K562 (cell line): Measurements from ENCODE around the gene SPATC1L. TPM values are rescaled to one million over a fixed set of nuclear protein-coding genes. Genes with fewer than 3 reads are reported as not detected.

Experiments used
- CEBPZ ChIP-seq: fragments of 150-350 bp; IDR thresholded peaks from 2 replicates; pipeline ENCODE4 v1.6.1; 2014; ENCODE audit warnings: low read depth, mild to moderate bottlenecking, low read length, borderline replicate concordance
- CGGBP1 ChIP-seq: fragments of 250-450 bp; sonication (Bioruptor Pico); IDR thresholded peaks from 2 replicates; pipeline ENCODE4 v1.9.0; 2021; ENCODE audit warnings: mild to moderate bottlenecking
- DNMT1 ChIP-seq: fragments of 450-650 bp; IDR thresholded peaks from 2 replicates; pipeline ENCODE4 v1.6.1; 2016; ENCODE audit warnings: antibody characterized with exemption, mild to moderate bottlenecking
- HIVEP1 ChIP-seq: fragments of 250-450 bp; sonication (Bioruptor Pico); IDR thresholded peaks from 2 replicates; pipeline ENCODE4 v1.4.0; 2020; ENCODE audit warnings: mild to moderate bottlenecking
- KDM4B ChIP-seq, 2 experiments: fragments of 450-650 bp in 1 of 2; sonication (generic) in 1 of 2; IDR thresholded peaks; 2 replicates each; pipeline ENCODE4 v1.6.1; 2016 to 2017; ENCODE audit warnings: borderline replicate concordance in 2 of 2, antibody characterized with exemption in 1 of 2, low read depth in 1 of 2, mild to moderate bottlenecking in 1 of 2
- MCM3 ChIP-seq: fragments of 450-650 bp; IDR thresholded peaks from 2 replicates; pipeline ENCODE4 v1.6.1; 2016
- MTF1 ChIP-seq: fragments of 250-450 bp; sonication (Bioruptor Pico); IDR thresholded peaks from 2 replicates; pipeline ENCODE4 v1.9.0; 2021; ENCODE audit warnings: moderate library complexity, mild to moderate bottlenecking, inconsistent platforms, borderline replicate concordance
- POLR2A ChIP-seq: fragments of 450-650 bp; conservative IDR thresholded peaks from 2 replicates; pipeline ENCODE4 v1.6.1; 2016
- POLR2G ChIP-seq: fragments of 200-400 bp; formaldehyde crosslinking; IDR thresholded peaks from 2 replicates; pipeline ENCODE4 v1.6.1; 2017; ENCODE audit warnings: low read depth, mild to moderate bottlenecking, antibody characterized with exemption, low read length, moderate library complexity
- RBM39 ChIP-seq: fragments of 200-400 bp; formaldehyde crosslinking; optimal IDR thresholded peaks from 2 replicates; pipeline ENCODE3; 2018; ENCODE audit warnings: low read depth, low read length
- SMAD1 ChIP-seq: fragments of 150-350 bp; IDR thresholded peaks from 2 replicates; pipeline ENCODE4 v1.6.1; 2014; ENCODE audit warnings: low read length, low read depth; ENCODE audit not compliant: partially characterized antibody
- TCF3 ChIP-seq: sonication (generic); formaldehyde crosslinking; IDR thresholded peaks from 2 replicates; pipeline ENCODE4 v1.4.0; 2020; ENCODE audit warnings: mild to moderate bottlenecking, missing genetic modification reagents
- THRB ChIP-seq: fragments of 450-650 bp; formaldehyde crosslinking; conservative IDR thresholded peaks from 2 replicates; pipeline ENCODE4 v1.4.0; 2022; ENCODE audit warnings: mild to moderate bottlenecking, missing genetic modification characterization
- ZNF444 ChIP-seq: fragments of 250-450 bp; sonication (Bioruptor Pico); IDR thresholded peaks from 2 replicates; pipeline ENCODE4 v1.4.0; 2020; ENCODE audit warnings: mild to moderate bottlenecking, moderate library complexity
- ZNF518B ChIP-seq: fragments of 250-450 bp; sonication (Bioruptor Pico); IDR thresholded peaks from 2 replicates; pipeline ENCODE4 v1.5.0; 2021; ENCODE audit warnings: mild to moderate bottlenecking, moderate library complexity
- ZNF586 ChIP-seq: fragments of 450-650 bp; formaldehyde crosslinking; conservative IDR thresholded peaks from 2 replicates; pipeline ENCODE4 v1.4.0; 2020; ENCODE audit warnings: mild to moderate bottlenecking, moderate library complexity
- polyA plus RNA-seq, 8 experiments: library from polyadenylated mRNA; depleted of rRNA in 4 of 8; stranded (reverse) in 5 of 8; unstranded in 3 of 8; fragments of >200 nt; fragmentation: Nextera tagmentation in 2 of 8; fragmentation: Illumina TruSeq in 1 of 8; extraction: Ambion mirVana in 2 of 8; extraction: Trizol in 1 of 8; gene quantifications; 2 replicates each; pipeline versions ENCODE4 v1.2.1 to v1.2.3, GENCODE V29; 2011 to 2014; ENCODE audit warnings: inconsistent platforms in 1 of 8, missing spikeins in 1 of 8
- total RNA-seq, 7 experiments: library from RNA; depleted of rRNA in 6 of 7; stranded (reverse); fragments of >200 nt in 6 of 7; fragmentation: Illumina TruSeq in 2 of 7; extraction: Trizol in 2 of 7; gene quantifications; 2 replicates each; pipeline versions ENCODE4 v1.2.1 to v1.2.3, GENCODE V29; 2011 to 2021; ENCODE audit warnings: low replicate concordance in 1 of 7
- TF ChIP-seq, protein P1 (sequence below): fragments of 450-650 bp; formaldehyde crosslinking; IDR thresholded peaks from 2 replicates; pipeline ENCODE4 v1.4.0; 2020; ENCODE audit warnings: mild to moderate bottlenecking, moderate library complexity

The SPATC1L gene
- total and polyA plus RNA-seq, 9 of the 15 experiments (the other 6 are each of a cell fraction or from before 2014, with no cell fraction given), result 0.14 to 121 (median 34.0) TPM; not detected in 1

- TF ChIP-seq CEBPZ (no peak), POLR2G (peak; percentile 66), SMAD1 (no peak), HIVEP1 (CRISPR knock-in tag) (no peak), MTF1 (CRISPR knock-in tag) (0 out of 2 replicates have a peak, but pooled peaks have one; percentile 41), TCF3 (no peak), ZNF518B (no peak), DNMT1 (no peak), KDM4B (IDR thresholded peaks at IDR 0.05; ENCODE audit: borderline replicate concordance in 2 of 2, low read depth in 1 of 2) (no peak), MCM3 (no peak), ZNF586 (no peak), THRB (CRISPR knock-in tag) (no peak), RBM39 (no peak), ZNF444 (CRISPR knock-in tag) (no peak), POLR2A (no peak; the same call in 1 of the 2 replicates), CGGBP1 (CRISPR knock-in tag) (no peak)
- TF ChIP-seq, protein P1, sequence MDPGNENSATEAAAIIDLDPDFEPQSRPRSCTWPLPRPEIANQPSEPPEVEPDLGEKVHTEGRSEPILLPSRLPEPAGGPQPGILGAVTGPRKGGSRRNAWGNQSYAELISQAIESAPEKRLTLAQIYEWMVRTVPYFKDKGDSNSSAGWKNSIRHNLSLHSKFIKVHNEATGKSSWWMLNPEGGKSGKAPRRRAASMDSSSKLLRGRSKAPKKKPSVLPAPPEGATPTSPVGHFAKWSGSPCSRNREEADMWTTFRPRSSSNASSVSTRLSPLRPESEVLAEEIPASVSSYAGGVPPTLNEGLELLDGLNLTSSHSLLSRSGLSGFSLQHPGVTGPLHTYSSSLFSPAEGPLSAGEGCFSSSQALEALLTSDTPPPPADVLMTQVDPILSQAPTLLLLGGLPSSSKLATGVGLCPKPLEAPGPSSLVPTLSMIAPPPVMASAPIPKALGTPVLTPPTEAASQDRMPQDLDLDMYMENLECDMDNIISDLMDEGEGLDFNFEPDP (CRISPR knock-in tag), result no peak
Measured at GRCh38 chr21:46228345-46229051, 44.2 kb upstream of the SPATC1L start, which contains the start of gene LSS (continued).
